HL-60 (cell line): ENCODE results near the gene PON3.

Experiments
- DNase-seq, 2 experiments: peaks; one replicate each; pipeline ENCODE4 v3.0.0-alpha.2; 2010 to 2020; ENCODE audit warnings: low read depth in 1 of 2, low spot score in 1 of 2
- H3K27ac ChIP-seq: fragments of 250-450 bp; sonication (Bioruptor Pico); replicated peaks from 2 replicates; pipeline ENCODE4 v1.5.1; 2020; ENCODE audit warnings: mild to moderate bottlenecking, moderate library complexity
- H3K27me3 ChIP-seq: fragments of 250-450 bp; sonication (Bioruptor Pico); 2 replicates; pipeline ENCODE4 v1.5.1; 2021; ENCODE audit warnings: mild to moderate bottlenecking, moderate library complexity; ENCODE audit not compliant: insufficient read depth, poor library complexity, severe bottlenecking
- H3K4me3 ChIP-seq: replicated peaks from 2 replicates; pipeline ENCODE4 v1.5.1; 2011; ENCODE audit warnings: mild to moderate bottlenecking, control low read depth, low read length; ENCODE audit not compliant: insufficient read depth
- GABPA ChIP-seq: IDR thresholded peaks from 2 replicates; pipeline ENCODE4 v1.6.1; 2012; ENCODE audit warnings: low read depth
- POLR2AphosphoS5 ChIP-seq: IDR thresholded peaks from 2 replicates; pipeline ENCODE4 v1.6.1; 2012; ENCODE audit warnings: low read depth
- SPI1 ChIP-seq: IDR thresholded peaks from 2 replicates; pipeline ENCODE4 v1.6.1; 2012; ENCODE audit warnings: low read depth, mild to moderate bottlenecking, borderline replicate concordance
- TF ChIP-seq, protein P1 (sequence below): IDR thresholded peaks from 2 replicates; pipeline ENCODE4 v1.6.1; 2012; ENCODE audit warnings: low read depth; ENCODE audit not compliant: insufficient replicate concordance
- TF ChIP-seq, protein P2 (sequence below): IDR thresholded peaks from one replicate; pipeline ENCODE4 v1.5.1; 2011; ENCODE audit warnings: low read length, control low read depth, inconsistent platforms; ENCODE audit not compliant: insufficient read depth

Gene PON3

DNA sequence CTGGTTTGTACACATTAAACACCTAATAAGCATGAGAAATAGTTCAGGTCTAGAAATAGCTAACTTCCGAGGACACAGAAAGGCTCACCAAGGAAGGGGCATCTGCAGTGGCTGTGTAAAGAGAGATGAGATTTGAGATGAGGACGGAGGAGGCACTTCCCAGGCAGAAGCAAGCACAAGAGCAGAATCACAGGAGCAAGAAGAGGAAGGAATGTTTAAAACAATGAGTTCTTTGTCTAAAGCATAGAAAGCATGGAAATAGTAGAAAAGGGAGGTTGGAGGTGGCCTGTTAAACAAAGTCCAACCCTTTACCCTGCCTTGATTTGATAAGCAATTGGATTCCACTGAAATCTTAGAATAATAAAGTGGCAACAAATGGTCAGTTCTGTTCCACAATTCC is 11.6 kb upstream of the PON3 start:
- no peaks in the 10 kb centered on the region for H3K27me3 ChIP-seq
- no peak overlapping the region for H3K27ac ChIP-seq
- no peak for DNase-seq
- TF ChIP-seq GABPA (no peak), SPI1 (no peak), POLR2AphosphoS5 (no peak)
- TF ChIP-seq, protein P1, sequence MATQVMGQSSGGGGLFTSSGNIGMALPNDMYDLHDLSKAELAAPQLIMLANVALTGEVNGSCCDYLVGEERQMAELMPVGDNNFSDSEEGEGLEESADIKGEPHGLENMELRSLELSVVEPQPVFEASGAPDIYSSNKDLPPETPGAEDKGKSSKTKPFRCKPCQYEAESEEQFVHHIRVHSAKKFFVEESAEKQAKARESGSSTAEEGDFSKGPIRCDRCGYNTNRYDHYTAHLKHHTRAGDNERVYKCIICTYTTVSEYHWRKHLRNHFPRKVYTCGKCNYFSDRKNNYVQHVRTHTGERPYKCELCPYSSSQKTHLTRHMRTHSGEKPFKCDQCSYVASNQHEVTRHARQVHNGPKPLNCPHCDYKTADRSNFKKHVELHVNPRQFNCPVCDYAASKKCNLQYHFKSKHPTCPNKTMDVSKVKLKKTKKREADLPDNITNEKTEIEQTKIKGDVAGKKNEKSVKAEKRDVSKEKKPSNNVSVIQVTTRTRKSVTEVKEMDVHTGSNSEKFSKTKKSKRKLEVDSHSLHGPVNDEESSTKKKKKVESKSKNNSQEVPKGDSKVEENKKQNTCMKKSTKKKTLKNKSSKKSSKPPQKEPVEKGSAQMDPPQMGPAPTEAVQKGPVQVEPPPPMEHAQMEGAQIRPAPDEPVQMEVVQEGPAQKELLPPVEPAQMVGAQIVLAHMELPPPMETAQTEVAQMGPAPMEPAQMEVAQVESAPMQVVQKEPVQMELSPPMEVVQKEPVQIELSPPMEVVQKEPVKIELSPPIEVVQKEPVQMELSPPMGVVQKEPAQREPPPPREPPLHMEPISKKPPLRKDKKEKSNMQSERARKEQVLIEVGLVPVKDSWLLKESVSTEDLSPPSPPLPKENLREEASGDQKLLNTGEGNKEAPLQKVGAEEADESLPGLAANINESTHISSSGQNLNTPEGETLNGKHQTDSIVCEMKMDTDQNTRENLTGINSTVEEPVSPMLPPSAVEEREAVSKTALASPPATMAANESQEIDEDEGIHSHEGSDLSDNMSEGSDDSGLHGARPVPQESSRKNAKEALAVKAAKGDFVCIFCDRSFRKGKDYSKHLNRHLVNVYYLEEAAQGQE = no peak
- TF ChIP-seq, protein P2, sequence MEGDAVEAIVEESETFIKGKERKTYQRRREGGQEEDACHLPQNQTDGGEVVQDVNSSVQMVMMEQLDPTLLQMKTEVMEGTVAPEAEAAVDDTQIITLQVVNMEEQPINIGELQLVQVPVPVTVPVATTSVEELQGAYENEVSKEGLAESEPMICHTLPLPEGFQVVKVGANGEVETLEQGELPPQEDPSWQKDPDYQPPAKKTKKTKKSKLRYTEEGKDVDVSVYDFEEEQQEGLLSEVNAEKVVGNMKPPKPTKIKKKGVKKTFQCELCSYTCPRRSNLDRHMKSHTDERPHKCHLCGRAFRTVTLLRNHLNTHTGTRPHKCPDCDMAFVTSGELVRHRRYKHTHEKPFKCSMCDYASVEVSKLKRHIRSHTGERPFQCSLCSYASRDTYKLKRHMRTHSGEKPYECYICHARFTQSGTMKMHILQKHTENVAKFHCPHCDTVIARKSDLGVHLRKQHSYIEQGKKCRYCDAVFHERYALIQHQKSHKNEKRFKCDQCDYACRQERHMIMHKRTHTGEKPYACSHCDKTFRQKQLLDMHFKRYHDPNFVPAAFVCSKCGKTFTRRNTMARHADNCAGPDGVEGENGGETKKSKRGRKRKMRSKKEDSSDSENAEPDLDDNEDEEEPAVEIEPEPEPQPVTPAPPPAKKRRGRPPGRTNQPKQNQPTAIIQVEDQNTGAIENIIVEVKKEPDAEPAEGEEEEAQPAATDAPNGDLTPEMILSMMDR = no peak
- no peak overlapping the region for H3K4me3 ChIP-seq

DNA sequence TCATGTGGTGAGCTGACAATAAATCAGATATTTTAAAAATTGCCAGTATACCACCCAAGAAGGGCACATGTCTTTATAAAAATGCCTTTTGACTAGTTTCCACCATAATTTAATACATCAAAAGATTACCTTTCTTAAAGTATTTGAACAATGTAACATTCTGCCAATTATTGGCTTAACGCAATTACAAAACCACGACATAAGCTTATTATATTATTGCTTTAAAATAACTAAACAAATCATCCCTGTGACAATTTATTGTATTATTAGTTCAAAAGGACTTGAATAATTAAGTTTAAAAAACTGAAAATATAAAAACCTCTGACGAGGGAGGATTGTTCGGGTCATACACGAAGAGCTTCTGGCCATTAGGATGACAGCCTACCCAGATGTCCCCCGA is 9.6 kb upstream of the PON3 start:
- no peak overlapping the region for H3K4me3 ChIP-seq

DNA sequence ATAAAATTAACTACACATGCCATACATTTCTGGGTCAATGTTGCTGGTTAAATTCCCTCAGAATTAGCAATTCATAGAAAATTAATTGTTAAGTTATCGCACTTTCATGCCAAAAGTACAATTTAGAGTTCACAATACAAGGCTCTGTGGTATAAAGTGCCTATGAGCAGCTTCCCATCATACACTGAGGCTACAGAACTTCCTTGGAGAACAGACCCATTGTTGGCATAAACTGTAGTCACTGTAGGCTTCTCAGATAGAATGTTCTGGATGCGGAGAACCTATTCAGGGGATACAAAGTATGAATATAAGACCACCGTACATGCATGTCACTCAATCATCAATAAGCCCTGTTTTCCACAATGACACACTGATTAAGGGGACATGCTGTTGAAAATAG is 9.0 kb upstream of the PON3 start:
- H3K27ac ChIP-seq = no peak overlapping the region
- H3K4me3 ChIP-seq = no peak overlapping the region
- H3K27me3 ChIP-seq = no peaks in the 10 kb centered on the region
- no peak for TF ChIP-seq SPI1
- TF ChIP-seq POLR2AphosphoS5 = no peak
- TF ChIP-seq GABPA = no peak
- TF ChIP-seq, protein P1 = no peak
- TF ChIP-seq, protein P2 = no peak
- DNase-seq = no peak

More for the DNA sequence above, 9.6 kb upstream of the PON3 start:
- Histone ChIP-seq H3K27me3 (no peaks in the 10 kb centered on the region), H3K27ac (no peak overlapping the region)
- TF ChIP-seq, protein P1 = no peak
- TF ChIP-seq POLR2AphosphoS5 = no peak
- no peak for TF ChIP-seq SPI1
- TF ChIP-seq GABPA = no peak
- TF ChIP-seq, protein P2 = no peak
- no peak for DNase-seq
